ENCODE results near the gene PDK1.

- TF ChIP-seq EZH2 (IDR thresholded peaks at IDR 0.05; ENCODE audit: borderline replicate concordance, low read depth, low read length, poor library complexity, severe bottlenecking) = no peak
- TF ChIP-seq CTCF (conservative IDR thresholded peaks at IDR 0.05; ENCODE audit: low read depth, low read length) = no peak
Observed at GRCh38 chr2:172556284-172557033, 569 bp downstream of the PDK1 start.

All from A673 (cell line).